Measurements from ENCODE around the gene GGPS1.
"Not testable (repeated sequence)": the region's sequence is repeated elsewhere in the genome, so short reads cannot be mapped to it uniquely, and the experiment has no call there.

DNA sequence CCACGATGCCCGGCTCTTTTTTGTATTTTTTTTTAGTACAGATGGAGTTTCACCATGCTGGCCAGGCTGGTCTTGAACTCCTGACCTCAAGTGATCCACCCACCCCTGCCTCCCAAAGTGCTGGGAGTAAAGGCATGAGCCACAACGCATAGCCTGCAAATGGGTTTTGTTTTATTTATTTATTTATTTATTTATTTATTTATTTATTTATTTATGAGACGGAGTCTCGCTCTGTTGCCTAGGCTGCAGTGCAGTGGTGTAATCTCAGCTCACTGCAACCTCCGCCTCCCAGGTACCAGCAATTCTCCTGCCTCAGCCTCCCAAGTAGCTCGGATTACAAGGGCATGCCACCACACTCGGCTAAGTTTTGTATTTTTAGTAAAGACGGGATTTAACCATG lies 35.8 kb downstream of the GGPS1 start:
- TF ChIP-seq, protein P1, sequence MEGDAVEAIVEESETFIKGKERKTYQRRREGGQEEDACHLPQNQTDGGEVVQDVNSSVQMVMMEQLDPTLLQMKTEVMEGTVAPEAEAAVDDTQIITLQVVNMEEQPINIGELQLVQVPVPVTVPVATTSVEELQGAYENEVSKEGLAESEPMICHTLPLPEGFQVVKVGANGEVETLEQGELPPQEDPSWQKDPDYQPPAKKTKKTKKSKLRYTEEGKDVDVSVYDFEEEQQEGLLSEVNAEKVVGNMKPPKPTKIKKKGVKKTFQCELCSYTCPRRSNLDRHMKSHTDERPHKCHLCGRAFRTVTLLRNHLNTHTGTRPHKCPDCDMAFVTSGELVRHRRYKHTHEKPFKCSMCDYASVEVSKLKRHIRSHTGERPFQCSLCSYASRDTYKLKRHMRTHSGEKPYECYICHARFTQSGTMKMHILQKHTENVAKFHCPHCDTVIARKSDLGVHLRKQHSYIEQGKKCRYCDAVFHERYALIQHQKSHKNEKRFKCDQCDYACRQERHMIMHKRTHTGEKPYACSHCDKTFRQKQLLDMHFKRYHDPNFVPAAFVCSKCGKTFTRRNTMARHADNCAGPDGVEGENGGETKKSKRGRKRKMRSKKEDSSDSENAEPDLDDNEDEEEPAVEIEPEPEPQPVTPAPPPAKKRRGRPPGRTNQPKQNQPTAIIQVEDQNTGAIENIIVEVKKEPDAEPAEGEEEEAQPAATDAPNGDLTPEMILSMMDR (IDR thresholded peaks at IDR 0.05): not testable (repeated sequence)
- not testable (repeated sequence) for TF ChIP-seq POLR2AphosphoS5 (IDR thresholded peaks at IDR 0.05; ENCODE audit: insufficient read depth in 1 of 2, low read depth in 1 of 2); POLR2A (IDR thresholded peaks at IDR 0.05)

Measured in vagina (tissue), 2 donors.